Naive thymus-derived CD8-positive, alpha-beta T cell (primary cell): ENCODE results near the gene TTC31. TPM values are rescaled to one million over a fixed set of nuclear protein-coding genes. Genes with fewer than 3 reads are reported as not detected.
A peak's percentile ranks its signal among the peaks of the same experiment; 100 is the strongest.

Experiments
- ATAC-seq, 2 donors: fragments of 150-1000 bp; cut with Tn5 transposase in 1 of 2; sonication (Bioruptor Pico), chemical (Tn5 transposase) in 1 of 2; 1 replicate in 1 of 2; 2 replicates in 1 of 2; pipeline ENCODE4 v1.10.0; 2021; ENCODE audit warnings: mild to moderate bottlenecking in 2 of 2, moderate library complexity in 2 of 2
- POLR2A ChIA-PET: fragments of 350-600 bp; sonication (Branson Sonifier 250); formaldehyde crosslinking; loops from one replicate; lab custom pipeline; 2021; ENCODE audit warnings: antibody characterized with exemption; lab: Charles Lee
- DNase-seq, 10 donors: peaks; one replicate each; pipeline versions ENCODE4 v3.0.0 to v3.0.0-alpha.2; 2020 to 2022
- H3K27ac Mint-ChIP-seq, 10 donors: one replicate each; pipeline ENCODE4 v1.8.0; 2020 to 2022; ENCODE audit warnings: mild to moderate bottlenecking in 10 of 10, mixed read lengths in 10 of 10, moderate library complexity in 4 of 10, inconsistent platforms in 1 of 10
- H3K27me3 Mint-ChIP-seq, 5 donors: one replicate each; pipeline ENCODE4 v1.8.0; 2021 to 2022; ENCODE audit warnings: mixed read lengths in 5 of 5
- H3K36me3 Mint-ChIP-seq, 3 donors: one replicate each; pipeline ENCODE4 v1.8.0; 2020 to 2022; ENCODE audit warnings: mixed read lengths in 3 of 3, mild to moderate bottlenecking in 2 of 3, inconsistent platforms in 1 of 3
- H3K4me1 Mint-ChIP-seq, 4 donors: one replicate each; pipeline ENCODE4 v1.8.0; 2021 to 2022; ENCODE audit warnings: mixed read lengths in 4 of 4
- H3K4me3 Mint-ChIP-seq, 10 donors: one replicate each; pipeline ENCODE4 v1.8.0; 2020 to 2022; ENCODE audit warnings: mild to moderate bottlenecking in 10 of 10, mixed read lengths in 10 of 10, moderate library complexity in 6 of 10, inconsistent platforms in 1 of 10
- H3K9me3 Mint-ChIP-seq, 9 donors: one replicate each; pipeline ENCODE4 v1.8.0; 2020 to 2022; ENCODE audit warnings: mixed read lengths in 9 of 9, mild to moderate bottlenecking in 3 of 9, inconsistent platforms in 1 of 9, moderate library complexity in 1 of 9
- polyA plus RNA-seq, 3 donors: library from polyadenylated mRNA; unstranded; fragments of 300-500 nt; fragmentation: Illumina TruSeq; gene quantifications; one replicate each; pipeline ENCODE4 v1.2.3, GENCODE V29; 2021
- total RNA-seq, 8 experiments: library from RNA in 2 of 8; stranded (reverse) in 2 of 8; gene quantifications; one replicate each; pipeline ENCODE4 v1.2.3 and lab custom pipeline; 2021 to 2026

Gene TTC31
- total and polyA plus RNA-seq, 5 experiments from 2014 or later: 18.9 to 52.1 (median 21.1) TPM

- no peak for ATAC-seq
- Mint-ChIP-seq H3K4me1 (peaks cover 24 to 79% (median 73%) of the 10 kb centered on the region in 4 donors), H3K36me3 (peaks cover 15 to 36% (median 31%) of the 10 kb centered on the region in 3 donors), H3K27me3 (peaks cover 20 to 92% (median 51%) of the 10 kb centered on the region in 5 donors), H3K4me3 (peak overlapping the region; percentile 60 to 81 (median 72)), H3K9me3 (peaks cover 0 to 9% (median 0%) of the 10 kb centered on the region in 9 donors), H3K27ac (no peak overlapping the region)
- POLR2A ChIA-PET: interaction anchor here (0.6 to 2.5 kb wide), 7 partner anchors 10 to 52 kb away, joined by 3 to 9 read pairs (median 4); partner anchors contain the start of genes AUP1, CCDC142, HTRA2 and MRPL53
- DNase-seq: peak in 5 of 10 donors; percentile 18 to 43 (median 31)
Measured at GRCh38 chr2:74502720-74503505, 20.0 kb downstream of the TTC31 start.

DNA sequence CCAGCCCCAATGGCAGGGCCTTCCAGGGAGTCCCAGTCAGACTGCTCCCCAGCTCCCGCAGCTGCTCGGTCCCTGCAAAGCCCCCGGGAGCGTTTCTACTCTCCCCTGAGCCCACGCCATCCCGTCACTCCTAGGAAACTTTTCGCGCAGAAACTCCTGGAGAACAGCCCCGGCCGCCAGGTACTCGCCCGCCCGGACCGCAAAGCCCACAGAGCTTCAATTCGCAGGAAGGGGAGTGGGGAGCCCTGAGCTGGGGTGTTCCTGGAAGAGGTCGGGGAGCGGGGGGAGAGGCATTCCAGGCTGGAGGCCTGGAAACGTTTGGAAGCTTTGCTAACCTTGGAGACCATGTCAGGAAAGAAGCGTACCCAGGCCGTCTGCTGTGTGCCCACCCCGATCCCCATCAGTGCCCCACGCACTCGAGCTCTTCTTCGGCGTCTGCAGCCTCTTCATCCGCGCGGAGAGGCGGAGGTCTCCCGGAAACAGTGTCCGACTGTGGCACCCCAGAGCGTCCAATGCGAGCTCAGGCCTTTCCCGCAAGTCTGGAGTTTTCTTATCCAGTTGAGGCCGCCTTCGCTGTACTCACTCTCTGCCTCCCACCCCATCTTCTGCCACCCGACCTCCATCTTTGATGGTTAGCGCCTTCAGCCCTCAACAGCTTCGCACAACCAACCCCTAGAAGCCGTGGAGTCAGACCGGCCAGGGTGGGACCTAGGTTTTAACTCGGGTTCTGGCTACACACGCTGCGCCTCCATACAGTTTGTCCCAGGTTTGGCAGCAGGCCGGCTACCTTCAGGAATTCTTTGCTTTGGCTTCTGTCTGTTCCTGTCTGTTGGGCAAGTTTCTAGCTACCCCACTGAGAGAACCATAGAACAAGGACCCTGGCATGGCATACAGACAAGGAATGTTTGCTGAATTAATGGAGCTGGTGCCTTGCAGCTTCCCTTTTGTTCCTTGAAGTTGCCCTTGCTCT is 20.9 kb downstream of the TTC31 start:
- peak overlapping the region; percentile 57 to 80 (median 68) for H3K4me3 Mint-ChIP-seq
- H3K27ac Mint-ChIP-seq: no peak overlapping the region
- H3K27me3 Mint-ChIP-seq: peaks cover 20 to 84% (median 45%) of the 10 kb centered on the region in 5 donors
- peaks cover 15 to 36% (median 31%) of the 10 kb centered on the region in 3 donors for H3K36me3 Mint-ChIP-seq
- ATAC-seq: no peak
- POLR2A ChIA-PET: interaction anchor here (0.6 to 2.5 kb wide), 11 partner anchors 8 to 85 kb away, joined by 3 to 9 read pairs (median 3); partner anchors contain the start of genes AUP1, CCDC142, HTRA2 and MRPL53
- peaks cover 0 to 9% (median 0%) of the 10 kb centered on the region in 9 donors for H3K9me3 Mint-ChIP-seq
- H3K4me1 Mint-ChIP-seq: peaks cover 26 to 79% (median 73%) of the 10 kb centered on the region in 4 donors
- no peak for DNase-seq

- POLR2A ChIA-PET: interaction anchor here (0.7 to 2.5 kb wide), 9 partner anchors 9 to 84 kb away, joined by 3 to 9 read pairs (median 4); partner anchors contain the start of genes AUP1, DOK1, HTRA2 and MRPL53
- peak overlapping the region in 1 of 10 donors; percentile 71 for H3K27ac Mint-ChIP-seq
- H3K9me3 Mint-ChIP-seq: peaks cover 0 to 9% (median 0%) of the 10 kb centered on the region in 9 donors
Measured at GRCh38 chr2:74504591-74504990, 21.7 kb downstream of the TTC31 start.

DNA sequence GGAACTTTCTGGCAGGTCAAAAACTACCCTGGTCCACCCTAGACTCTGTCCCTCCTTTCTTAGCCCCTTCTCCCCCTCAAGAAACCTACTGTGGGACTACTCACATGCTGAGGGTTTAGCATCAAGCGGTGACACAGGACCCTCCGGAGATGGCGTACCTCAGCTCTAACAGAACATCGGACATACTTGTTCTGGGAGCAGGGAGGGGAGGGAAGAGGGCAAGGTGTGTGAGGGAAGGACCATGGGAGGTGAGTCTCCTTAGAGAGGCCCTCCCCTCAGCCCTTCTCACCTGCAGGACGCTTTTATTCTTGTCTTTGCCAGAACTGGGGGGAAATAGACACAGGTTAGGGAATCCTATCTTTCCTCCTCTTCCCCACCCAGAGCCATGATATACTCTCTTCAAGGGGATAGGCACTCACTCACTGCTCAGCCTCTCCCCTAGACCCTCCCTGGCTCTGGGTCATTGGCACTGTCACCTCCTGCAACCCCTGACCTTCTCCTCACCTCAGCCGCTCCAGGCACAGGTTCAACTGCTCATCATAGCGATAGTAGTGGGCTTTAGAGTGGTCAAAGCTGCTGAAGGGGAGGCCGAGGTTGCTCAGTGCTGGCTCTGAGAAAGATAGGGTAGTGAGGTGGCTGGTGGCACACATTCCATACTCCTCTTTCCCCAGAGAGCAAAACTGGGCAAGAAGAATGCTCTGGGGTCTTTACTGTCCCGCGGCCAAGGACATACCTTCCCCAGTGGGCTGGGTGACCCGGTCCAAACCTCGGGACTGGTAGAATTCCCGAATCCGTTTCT is 22.8 kb downstream of the TTC31 start:
- H3K4me1 Mint-ChIP-seq: peaks cover 22 to 65% (median 61%) of the 10 kb centered on the region in 4 donors
- H3K36me3 Mint-ChIP-seq: peaks cover 15 to 36% (median 31%) of the 10 kb centered on the region in 3 donors
- H3K4me3 Mint-ChIP-seq: peak overlapping the region in 9 of 10 donors; percentile 4 to 60 (median 33)
- ATAC-seq: no peak
- peaks cover 0 to 9% (median 0%) of the 10 kb centered on the region in 9 donors for H3K9me3 Mint-ChIP-seq
- peaks cover 14 to 68% (median 43%) of the 10 kb centered on the region in 5 donors for H3K27me3 Mint-ChIP-seq
- no peak for DNase-seq
- peak overlapping the region in 1 of 10 donors; percentile 44 for H3K27ac Mint-ChIP-seq
- POLR2A ChIA-PET: interaction anchor here (1.0 to 2.5 kb wide), 7 partner anchors 10 to 83 kb away, joined by 3 to 17 read pairs (median 5); partner anchors contain the start of genes AUP1, CCDC142, DOK1 and HTRA2

More at GRCh38 chr2:74504591-74504990, 21.7 kb downstream of the TTC31 start:
- H3K27me3 Mint-ChIP-seq: peaks cover 15 to 77% (median 42%) of the 10 kb centered on the region in 5 donors
- peak overlapping the region in 9 of 10 donors; percentile 21 to 75 (median 57) for H3K4me3 Mint-ChIP-seq
- peaks cover 15 to 36% (median 31%) of the 10 kb centered on the region in 3 donors for H3K36me3 Mint-ChIP-seq
- DNase-seq (no peak), ATAC-seq (no peak)
- peaks cover 22 to 74% (median 67%) of the 10 kb centered on the region in 4 donors for H3K4me1 Mint-ChIP-seq

GRCh38 chr2:74507145-74507925 is 24.5 kb downstream of the TTC31 start, which contains the start of gene PCGF1:
PCGF1 (minus strand) TSS chr2:74507695; CDS start chr2:74507668, 27 bp downstream.
- Mint-ChIP-seq H3K27me3 (peaks cover 14 to 64% (median 39%) of the 10 kb centered on the region in 5 donors), H3K4me3 (peak within 1 kb of the TSS; percentile 95 to 100 (median 99)), H3K9me3 (peaks cover 0 to 9% (median 0%) of the 10 kb centered on the region in 9 donors), H3K27ac (peak within 1 kb of the TSS; percentile 98 to 100 (median 100)), H3K36me3 (peaks cover 15 to 36% (median 31%) of the 10 kb centered on the region in 3 donors), H3K4me1 (peaks cover 16 to 58% (median 54%) of the 10 kb centered on the region in 4 donors)
- ATAC-seq (peak; percentile 88 to 95), DNase-seq (peak; percentile 92 to 100 (median 98))
- POLR2A ChIA-PET: interaction anchor here (0.6 to 2.9 kb wide), 13 partner anchors 9 to 1330 kb away, joined by 3 to 17 read pairs (median 3); partner anchors contain the start of genes AUP1, CCDC142, HTRA2 and MOGS

DNA sequence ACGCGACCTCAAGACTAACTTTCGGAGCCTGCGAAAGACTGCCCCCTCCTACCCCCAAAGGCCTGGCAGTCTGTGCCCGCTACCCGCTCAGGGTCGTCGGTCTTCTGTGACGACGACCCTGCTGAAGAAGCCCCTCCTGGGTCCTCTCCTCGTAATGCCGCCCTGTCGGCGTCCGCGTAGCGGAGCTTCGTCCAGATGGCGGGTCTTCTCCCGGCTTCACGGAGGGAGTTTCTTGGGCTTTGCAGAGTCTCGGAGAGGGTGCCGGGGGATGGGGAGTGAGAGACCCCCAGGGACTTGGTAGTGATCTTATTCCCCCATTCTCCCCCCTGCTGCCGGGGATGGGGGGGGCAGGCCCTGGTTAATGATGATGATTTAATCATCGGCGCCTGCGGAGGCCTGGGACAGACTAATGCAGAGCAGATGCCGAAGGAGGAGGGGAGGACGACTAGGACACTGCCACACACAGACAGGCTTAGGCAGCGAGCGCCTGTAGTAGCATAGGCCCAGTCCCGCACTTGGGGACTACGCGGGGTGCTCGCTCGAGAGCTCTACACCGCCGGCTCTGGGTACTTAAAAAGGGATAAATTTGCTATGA is 25.1 kb downstream of the TTC31 start:
- peaks cover 15 to 36% (median 31%) of the 10 kb centered on the region in 3 donors for H3K36me3 Mint-ChIP-seq
- peak overlapping the region; percentile 95 to 100 (median 99) for H3K4me3 Mint-ChIP-seq
- peaks cover 17 to 64% (median 41%) of the 10 kb centered on the region in 5 donors for H3K27me3 Mint-ChIP-seq
- POLR2A ChIA-PET: interaction anchor here (1.1 to 2.9 kb wide), 7 partner anchors 9 to 50 kb away, joined by 3 to 17 read pairs (median 5); partner anchors contain the start of genes CCDC142, MOGS, TTC31 and WBP1
- H3K27ac Mint-ChIP-seq: peak overlapping the region; percentile 98 to 100 (median 100)
- peaks cover 17 to 55% (median 50%) of the 10 kb centered on the region in 4 donors for H3K4me1 Mint-ChIP-seq
- peaks cover 0 to 9% (median 0%) of the 10 kb centered on the region in 9 donors for H3K9me3 Mint-ChIP-seq
- ATAC-seq (peak; percentile 3 to 11), DNase-seq (no peak)

- peak overlapping the region in 1 of 10 donors; percentile 10 for H3K27ac Mint-ChIP-seq
- ATAC-seq (no peak), DNase-seq (no peak)
- peaks cover 5 to 23% (median 16%) of the 10 kb centered on the region in 3 donors for H3K36me3 Mint-ChIP-seq
- H3K4me1 Mint-ChIP-seq: peaks cover 18 to 42% (median 38%) of the 10 kb centered on the region in 4 donors
- H3K4me3 Mint-ChIP-seq: no peak overlapping the region
- H3K9me3 Mint-ChIP-seq: peaks cover 0 to 1% (median 0%) of the 10 kb centered on the region in 9 donors
- POLR2A ChIA-PET: interaction anchor here (0.9 to 2.7 kb wide), 4 partner anchors 8 to 52 kb away, joined by 3 to 18 read pairs (median 6); partner anchors contain the start of genes AUP1, CCDC142, HTRA2 and TTC31
- peaks cover 8 to 52% (median 33%) of the 10 kb centered on the region in 5 donors for H3K27me3 Mint-ChIP-seq
Measured at GRCh38 chr2:74510272-74510671, 27.4 kb downstream of the TTC31 start.

DNA sequence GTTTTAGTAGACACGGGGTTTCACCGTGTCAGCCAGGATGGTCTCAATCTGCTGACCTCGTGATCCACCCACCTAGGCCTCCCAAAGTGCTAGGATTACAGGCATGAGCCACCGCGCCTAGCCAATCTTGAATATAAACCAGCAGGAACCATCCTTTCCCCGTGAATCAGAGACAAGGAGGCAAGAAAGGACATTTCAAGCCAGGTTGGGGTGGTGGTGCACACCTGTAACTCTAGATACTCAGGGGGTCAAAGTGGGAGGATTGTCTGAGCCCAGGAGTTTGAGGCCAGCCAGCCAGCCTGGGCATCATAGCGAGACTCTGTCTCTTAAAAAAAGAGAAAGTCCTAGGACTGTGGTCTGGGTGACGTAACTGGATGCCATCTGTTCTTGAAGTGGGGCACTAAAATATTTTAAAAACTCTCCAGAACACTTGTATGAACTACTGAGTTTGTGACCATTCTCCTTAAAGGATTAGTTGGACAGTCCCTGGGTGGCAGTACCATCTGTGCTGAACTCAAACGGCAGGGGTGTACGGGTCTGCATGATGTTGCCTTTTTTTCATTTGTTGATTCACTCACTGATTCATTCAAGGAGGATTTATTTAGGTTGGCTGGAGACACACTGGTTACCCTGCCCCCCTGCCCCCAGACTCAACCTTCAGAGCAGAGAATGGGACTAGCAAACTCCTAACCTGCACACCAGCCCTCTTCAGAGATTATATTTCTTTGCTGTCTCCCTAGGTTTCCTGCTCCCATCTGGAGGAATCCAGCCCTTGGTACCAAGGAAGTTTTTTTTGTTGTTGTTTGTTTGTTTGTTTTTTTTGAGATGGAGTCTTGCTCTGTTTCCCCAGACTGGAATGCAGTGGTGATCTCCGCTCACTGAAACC is 28.5 kb downstream of the TTC31 start:
- POLR2A ChIA-PET: interaction anchor here (0.7 to 2.7 kb wide), 5 partner anchors 7 to 499 kb away, joined by 3 to 18 read pairs (median 5); partner anchors contain the start of genes AUP1 and HTRA2
- H3K27ac Mint-ChIP-seq: no peak overlapping the region
- peak overlapping the region in 2 of 10 donors; percentile 3 to 21 for H3K4me3 Mint-ChIP-seq
- no peak for ATAC-seq
- H3K27me3 Mint-ChIP-seq: peaks cover 9 to 53% (median 33%) of the 10 kb centered on the region in 5 donors
- H3K36me3 Mint-ChIP-seq: peaks cover 4 to 14% (median 8%) of the 10 kb centered on the region in 3 donors
- no peak for DNase-seq
- peaks cover 0 to 1% (median 0%) of the 10 kb centered on the region in 9 donors for H3K9me3 Mint-ChIP-seq
- peaks cover 22 to 43% (median 40%) of the 10 kb centered on the region in 4 donors for H3K4me1 Mint-ChIP-seq
